ENCODE measurements around the gene ZDHHC14.

ZDHHC14 gene

GRCh38 chr6:157513619-157514485 lies 132.9 kb downstream of the ZDHHC14 start:
- no peak for TF ChIP-seq CTCF (IDR thresholded peaks at IDR 0.05)
- TF ChIP-seq ZFX (IDR thresholded peaks at IDR 0.05; ENCODE audit: borderline replicate concordance), result no peak
- H3K27ac ChIP-seq, result no peak overlapping the region

- TF ChIP-seq ZFX (IDR thresholded peaks at IDR 0.05; ENCODE audit: borderline replicate concordance) (no peak), CTCF (IDR thresholded peaks at IDR 0.05) (no peak)
- no peak overlapping the region for H3K27ac ChIP-seq
Observed at GRCh38 chr6:157514659-157515496, 133.9 kb downstream of the ZDHHC14 start.

GRCh38 chr6:157516319-157517026 lies 135.5 kb downstream of the ZDHHC14 start:
- TF ChIP-seq CTCF (IDR thresholded peaks at IDR 0.05) (no peak), ZFX (IDR thresholded peaks at IDR 0.05; ENCODE audit: borderline replicate concordance) (no peak)
- H3K27ac ChIP-seq, result no peak overlapping the region

DNA sequence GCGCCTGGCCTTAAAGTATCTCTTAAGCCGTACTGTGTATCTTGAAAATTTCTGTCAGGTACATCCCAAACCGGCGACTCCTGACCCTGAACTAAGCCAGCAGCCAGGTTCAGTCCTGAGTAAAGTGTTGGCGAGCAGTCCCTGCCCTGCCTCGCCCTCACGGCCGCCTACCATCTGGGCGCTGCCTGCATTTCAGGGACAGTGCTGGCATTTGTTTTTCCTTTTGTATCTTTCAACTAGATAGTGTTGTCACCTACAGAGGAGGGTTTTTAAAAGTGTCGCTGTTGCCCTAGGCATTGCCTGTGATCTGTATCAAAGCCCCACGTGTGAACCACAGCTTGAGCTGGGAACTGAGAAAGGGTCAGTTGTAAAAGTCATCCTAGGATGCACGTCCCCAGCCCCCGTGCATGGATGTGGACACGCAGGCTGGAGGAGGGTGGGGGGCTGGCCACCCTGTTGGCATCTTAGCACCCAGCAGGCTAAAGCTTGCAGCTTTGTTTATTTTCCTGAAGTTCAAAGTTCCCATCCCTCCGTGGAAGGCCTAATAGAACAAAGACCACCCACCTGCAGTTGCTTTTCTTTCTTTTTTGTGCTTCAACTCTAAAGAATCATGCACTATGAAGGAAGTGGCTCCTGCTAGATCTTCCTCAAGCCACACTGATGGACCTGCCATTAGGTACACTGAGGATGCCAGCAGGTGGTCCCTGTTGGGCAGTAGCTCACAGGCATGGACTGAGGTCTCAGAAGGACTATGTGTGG lies 136.8 kb downstream of the ZDHHC14 start:
- TF ChIP-seq ZFX (IDR thresholded peaks at IDR 0.05; ENCODE audit: borderline replicate concordance) (no peak), CTCF (IDR thresholded peaks at IDR 0.05) (no peak)
- no peak overlapping the region for H3K27ac ChIP-seq

DNA sequence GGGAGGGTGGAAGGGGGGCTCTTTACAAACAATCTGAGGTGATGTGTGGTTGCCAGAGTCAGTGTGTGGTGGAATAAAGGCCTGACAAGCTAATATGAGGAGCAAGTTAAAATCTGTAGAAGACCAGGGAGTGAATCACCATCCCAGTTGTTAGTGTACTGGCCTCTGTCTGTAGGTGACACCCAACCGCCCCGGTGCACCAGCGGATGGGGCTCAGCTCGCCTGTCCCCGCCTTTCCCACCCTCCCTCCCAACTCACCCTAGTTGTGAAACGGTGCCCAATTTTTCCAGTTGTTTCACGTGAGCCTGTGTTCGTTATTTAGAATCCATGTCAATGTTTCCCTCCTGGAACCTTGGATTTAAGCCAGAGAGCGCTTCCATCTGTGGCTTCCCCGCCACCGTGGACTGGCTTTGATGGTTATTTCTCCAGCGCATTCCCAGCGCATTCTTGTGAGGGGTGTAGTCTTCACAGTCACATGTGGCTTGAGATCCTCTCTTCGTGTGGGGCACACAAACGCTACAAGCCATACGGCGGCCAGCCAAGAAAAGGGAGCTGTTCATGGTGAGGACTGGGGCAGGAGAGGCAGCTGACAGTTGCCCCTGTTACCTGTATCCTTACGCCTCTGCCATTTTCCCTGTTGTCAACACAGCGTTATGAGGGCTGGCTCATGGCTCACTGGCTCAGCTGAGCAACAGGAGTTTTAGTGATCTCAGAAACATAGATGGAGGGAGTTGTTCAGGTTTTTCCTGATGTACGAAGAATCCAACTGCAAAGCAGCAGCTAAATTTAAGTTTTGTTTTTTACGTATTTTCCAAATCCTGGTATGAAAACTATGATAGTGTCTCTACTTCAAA lies 137.6 kb downstream of the ZDHHC14 start:
- H3K27ac ChIP-seq, result no peak overlapping the region

More for the DNA sequence above, 137.6 kb downstream of the ZDHHC14 start:
- TF ChIP-seq CTCF (IDR thresholded peaks at IDR 0.05), result no peak
- no peak for TF ChIP-seq ZFX (IDR thresholded peaks at IDR 0.05; ENCODE audit: borderline replicate concordance)

All from 22Rv1 (cell line).